Transverse colon (tissue), 4 donors: Measurements from ENCODE around the gene HSPA12A. TPM values are rescaled to one million over a fixed set of nuclear protein-coding genes. Genes with fewer than 3 reads are reported as not detected.
"Not testable (repeated sequence)": the region's sequence is repeated elsewhere in the genome, so short reads cannot be mapped to it uniquely, and the experiment has no call there.

Experiments
- DNase-seq: peaks from one replicate; pipeline ENCODE4 v3.0.0-alpha.2; 2019
- H3K27ac ChIP-seq, 4 donors: fragments of 200-600 bp; sonication (generic); 2 replicates each; pipeline ENCODE4 v1.5.1; 2016 to 2018; ENCODE audit warnings: inconsistent platforms in 4 of 4
- H3K27me3 ChIP-seq: fragments of 200-600 bp; sonication (generic); 2 replicates; pipeline ENCODE4 v1.5.1; 2017; ENCODE audit warnings: inconsistent platforms
- H3K36me3 ChIP-seq, 4 donors: fragments of 200-600 bp; sonication (generic); 2 replicates each; pipeline ENCODE4 v1.5.1; 2017 to 2019; ENCODE audit warnings: inconsistent platforms in 4 of 4
- H3K4me1 ChIP-seq, 4 donors: fragments of 200-600 bp; sonication (generic); 2 replicates each; pipeline ENCODE4 v1.5.1; 2017 to 2020; ENCODE audit warnings: inconsistent platforms in 4 of 4
- H3K4me3 ChIP-seq, 4 donors: fragments of 200-600 bp; sonication (generic); 1 replicate in 1 of 4; 2 replicates in 3 of 4; pipeline versions ENCODE4 v1.5.1 to v1.6.1; 2017 to 2019; ENCODE audit warnings: inconsistent platforms in 4 of 4
- H3K9me3 ChIP-seq, 2 donors: fragments of 200-600 bp; sonication (generic); 2 replicates each; pipeline ENCODE4 v1.5.1; 2017 to 2019; ENCODE audit warnings: inconsistent platforms in 2 of 2
- EP300 ChIP-seq: sonication (generic); formaldehyde crosslinking; IDR thresholded peaks from one replicate; pipeline ENCODE4 v1.6.1; 2017; ENCODE audit warnings: antibody characterized with exemption, low read depth
- POLR2A ChIP-seq: fragments of 450-650 bp; IDR thresholded peaks from one replicate; pipeline ENCODE4 v1.6.1; 2016; ENCODE audit warnings: antibody characterized with exemption, mild to moderate bottlenecking, moderate library complexity
- POLR2AphosphoS5 ChIP-seq, 3 donors: sonication (generic); formaldehyde crosslinking; IDR thresholded peaks; one replicate each; pipeline ENCODE4 v1.6.1; 2016; ENCODE audit warnings: antibody characterized with exemption in 3 of 3
- WGBS, 2 donors: methylation state at CpG; one replicate each; pipeline ENCODE4 v1.1.5; 2018; ENCODE audit warnings: low coverage in 1 of 2; 5-methylcytosine and 5-hydroxymethylcytosine counted together
- in situ Hi-C, 4 donors: fragments of 200-750 bp; cut with MboI; loops; one replicate each; pipeline versions ENCODE4 v1.15.0 to v1.15.1; 2017; ENCODE audit warnings: low sequenced_read_pairs in 3 of 4, low pct_ligation_motif_present in 1 of 4, low pct_unique_long_range_greater_than_20kb in 1 of 4
- intact Hi-C: fragments of 100-400 bp; cut with DNase I; formaldehyde crosslinking; loops from one replicate; pipeline ENCODE4 v1.15.1; 2023; ENCODE audit warnings: low total_unique reads
- total RNA-seq, 4 donors: library from RNA; depleted of rRNA; stranded (reverse); fragments of >200 nt; gene quantifications; one replicate each; pipeline ENCODE4 v1.1.0, GENCODE V29; 2016
- TF ChIP-seq, protein P1 (sequence below), 5 experiments: fragments of 200-600 bp in 3 of 5; fragments of 450-650 bp in 2 of 5; sonication (generic) in 3 of 5; IDR thresholded peaks; 1 replicate in 2 of 5; 2 replicates in 3 of 5; pipeline ENCODE4 v1.5.1; 2016 to 2017; ENCODE audit warnings: antibody characterized with exemption in 5 of 5, inconsistent platforms in 3 of 5, mild to moderate bottlenecking in 2 of 5, moderate library complexity in 1 of 5

The HSPA12A gene
- total RNA-seq, 4 donors from 2014 or later: 6.4 to 52.3 (median 9.5) TPM

DNA sequence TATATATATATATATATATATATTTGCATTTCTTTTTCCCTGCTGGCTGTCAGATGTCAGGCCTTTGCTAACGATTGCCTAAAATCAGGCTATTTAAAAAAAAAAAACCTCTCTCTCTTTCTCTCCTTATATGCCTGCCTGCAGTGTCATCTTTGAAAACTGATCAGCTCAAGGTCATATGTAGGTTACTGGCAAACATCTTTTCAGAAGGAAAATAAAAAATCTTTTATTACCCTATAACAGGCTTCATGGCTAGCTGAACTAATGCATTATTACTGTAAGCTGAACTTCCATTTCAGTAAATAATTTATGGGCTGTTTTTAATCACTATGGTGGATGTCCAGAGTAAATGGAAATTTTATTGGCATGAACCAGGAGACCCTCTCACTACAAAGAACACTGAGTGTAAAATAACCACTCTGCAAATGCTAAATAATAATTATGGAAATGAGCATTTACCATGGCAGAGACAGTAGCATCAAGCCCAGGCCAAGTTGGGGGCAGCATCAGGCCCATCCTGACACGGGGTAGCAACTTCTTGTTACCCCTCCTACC lies 29.3 kb downstream of the HSPA12A start:
- H3K36me3 ChIP-seq: no peaks in the 10 kb centered on the region
- 76 to 86% methylated on average over 2 of the region's 2 CpGs for WGBS, 2 donors
- no peak for DNase-seq
- no peaks in the 10 kb centered on the region for H3K9me3 ChIP-seq
- H3K27me3 ChIP-seq: no peaks in the 10 kb centered on the region
- in situ Hi-C loops (no loop called here), intact Hi-C loops (no loop called here)
- no peak for TF ChIP-seq EP300
- H3K4me3 ChIP-seq: no peak overlapping the region
- no peaks in the 10 kb centered on the region for H3K4me1 ChIP-seq
- H3K27ac ChIP-seq: no peak overlapping the region

- Histone ChIP-seq H3K4me3 (no peak overlapping the region), H3K4me1 (no peaks in the 10 kb centered on the region), H3K36me3 (no peaks in the 10 kb centered on the region), H3K27me3 (no peaks in the 10 kb centered on the region), H3K9me3 (no peaks in the 10 kb centered on the region), H3K27ac (no peak overlapping the region)
- no peak for TF ChIP-seq POLR2AphosphoS5 (IDR thresholded peaks at IDR 0.05)
- TF ChIP-seq, protein P1, sequence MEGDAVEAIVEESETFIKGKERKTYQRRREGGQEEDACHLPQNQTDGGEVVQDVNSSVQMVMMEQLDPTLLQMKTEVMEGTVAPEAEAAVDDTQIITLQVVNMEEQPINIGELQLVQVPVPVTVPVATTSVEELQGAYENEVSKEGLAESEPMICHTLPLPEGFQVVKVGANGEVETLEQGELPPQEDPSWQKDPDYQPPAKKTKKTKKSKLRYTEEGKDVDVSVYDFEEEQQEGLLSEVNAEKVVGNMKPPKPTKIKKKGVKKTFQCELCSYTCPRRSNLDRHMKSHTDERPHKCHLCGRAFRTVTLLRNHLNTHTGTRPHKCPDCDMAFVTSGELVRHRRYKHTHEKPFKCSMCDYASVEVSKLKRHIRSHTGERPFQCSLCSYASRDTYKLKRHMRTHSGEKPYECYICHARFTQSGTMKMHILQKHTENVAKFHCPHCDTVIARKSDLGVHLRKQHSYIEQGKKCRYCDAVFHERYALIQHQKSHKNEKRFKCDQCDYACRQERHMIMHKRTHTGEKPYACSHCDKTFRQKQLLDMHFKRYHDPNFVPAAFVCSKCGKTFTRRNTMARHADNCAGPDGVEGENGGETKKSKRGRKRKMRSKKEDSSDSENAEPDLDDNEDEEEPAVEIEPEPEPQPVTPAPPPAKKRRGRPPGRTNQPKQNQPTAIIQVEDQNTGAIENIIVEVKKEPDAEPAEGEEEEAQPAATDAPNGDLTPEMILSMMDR (IDR thresholded peaks at IDR 0.05): no peak
- no peak for TF ChIP-seq EP300
- no peak for TF ChIP-seq POLR2A
- in situ Hi-C loops (no loop called here), intact Hi-C loops (no loop called here)
- WGBS, 2 donors: 55 to 71% methylated on average over 3 of the region's 3 CpGs
- DNase-seq: no peak
These were observed 29.8 kb downstream of the HSPA12A start for GRCh38 chr10:116712519-116712918.

DNA sequence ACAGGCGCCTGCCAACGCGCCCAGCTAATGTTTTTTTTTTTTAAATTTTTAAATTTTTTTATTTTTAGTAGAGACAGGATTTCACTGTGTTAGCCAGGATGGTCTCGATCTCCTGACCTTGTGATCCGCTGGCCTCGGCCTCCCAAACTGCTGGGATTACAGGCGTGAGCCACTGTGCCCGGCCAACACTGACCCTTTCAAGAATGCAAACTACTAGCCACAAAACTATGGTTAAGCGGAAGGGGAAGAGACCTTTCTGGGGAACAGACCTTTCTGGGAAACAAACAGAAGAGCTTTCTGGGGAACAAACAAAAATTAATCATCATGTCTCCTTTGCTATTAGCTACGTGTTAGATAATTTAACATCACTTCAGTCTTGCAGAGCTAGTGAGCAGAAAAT lies 30.6 kb downstream of the HSPA12A start:
- H3K4me3 ChIP-seq, intact Hi-C loops, in situ Hi-C loops, H3K27me3 ChIP-seq, DNase-seq, H3K27ac ChIP-seq, H3K9me3 ChIP-seq, H3K4me1 ChIP-seq, H3K36me3 ChIP-seq: not testable (repeated sequence)
- WGBS, 2 donors: 86 to 87% methylated on average over 10 of the region's 10 CpGs

DNA sequence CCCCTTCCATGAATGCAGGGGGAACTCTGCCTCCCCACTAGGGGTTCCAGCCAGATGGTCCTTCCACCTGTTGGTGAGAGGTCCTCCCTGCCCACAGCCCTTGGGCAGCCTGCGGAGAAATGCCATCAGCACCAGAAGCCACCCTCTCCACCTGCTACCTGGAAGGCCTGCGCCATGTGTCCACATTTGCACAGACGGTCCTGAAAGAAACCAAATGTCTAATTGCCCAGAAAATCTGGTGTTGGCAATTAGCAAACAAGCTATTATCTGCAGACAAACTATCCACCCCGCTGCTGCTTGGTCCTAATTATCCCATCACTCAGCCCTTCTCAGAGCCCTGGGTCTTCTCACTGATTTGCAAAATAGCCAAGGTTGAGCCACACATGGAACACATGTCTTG lies 32.3 kb downstream of the HSPA12A start:
- Histone ChIP-seq H3K4me3 (no peak overlapping the region), H3K27ac (no peak overlapping the region), H3K36me3 (no peaks in the 10 kb centered on the region), H3K27me3 (no peaks in the 10 kb centered on the region), H3K9me3 (no peaks in the 10 kb centered on the region), H3K4me1 (no peaks in the 10 kb centered on the region)
- 94% methylated on average over 4 of the region's 4 CpGs; no CpG with 5 or more reads in 1 of the 2 donors for WGBS, 2 donors
- in situ Hi-C loops: no loop called here
- TF ChIP-seq POLR2A (no peak), POLR2AphosphoS5 (IDR thresholded peaks at IDR 0.05) (no peak), EP300 (no peak)
- TF ChIP-seq, protein P1 (IDR thresholded peaks at IDR 0.05): no peak
- DNase-seq: no peak
- intact Hi-C loops: no loop called here

DNA sequence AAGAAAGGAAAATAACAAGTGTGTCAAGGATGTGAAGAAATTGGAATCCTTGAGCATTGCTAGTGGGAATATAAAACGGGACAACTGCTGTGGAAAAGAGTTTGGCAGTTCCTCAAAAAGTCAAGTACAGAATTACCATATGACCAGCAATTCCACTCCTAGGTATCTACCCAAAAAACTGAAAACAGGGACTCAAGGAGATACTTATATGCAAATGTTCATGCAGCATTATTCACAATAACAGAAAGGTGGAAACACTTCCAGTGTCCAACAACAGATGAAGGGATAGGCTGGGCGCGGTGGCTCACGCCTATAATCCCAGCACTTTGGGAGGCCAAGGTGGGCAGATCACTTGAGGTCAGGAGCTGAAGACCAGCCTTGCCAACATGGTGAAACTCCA lies 33.5 kb downstream of the HSPA12A start:
- WGBS, 2 donors: 81 to 92% methylated on average over 4 of the region's 4 CpGs
- TF ChIP-seq POLR2A (no peak), POLR2AphosphoS5 (IDR thresholded peaks at IDR 0.05) (no peak), EP300 (no peak)
- TF ChIP-seq, protein P1 (IDR thresholded peaks at IDR 0.05): no peak

More for the DNA sequence above, 33.5 kb downstream of the HSPA12A start:
- in situ Hi-C loops: no loop called here
- intact Hi-C loops: no loop called here
- H3K4me3 ChIP-seq: no peak overlapping the region
- no peak for DNase-seq
- H3K27ac ChIP-seq: no peak overlapping the region
- H3K36me3 ChIP-seq: no peaks in the 10 kb centered on the region
- no peaks in the 10 kb centered on the region for H3K27me3 ChIP-seq
- no peaks in the 10 kb centered on the region for H3K9me3 ChIP-seq
- no peaks in the 10 kb centered on the region for H3K4me1 ChIP-seq
